ENCODE measurements around the gene ITPR1.

The ITPR1 gene

DNA sequence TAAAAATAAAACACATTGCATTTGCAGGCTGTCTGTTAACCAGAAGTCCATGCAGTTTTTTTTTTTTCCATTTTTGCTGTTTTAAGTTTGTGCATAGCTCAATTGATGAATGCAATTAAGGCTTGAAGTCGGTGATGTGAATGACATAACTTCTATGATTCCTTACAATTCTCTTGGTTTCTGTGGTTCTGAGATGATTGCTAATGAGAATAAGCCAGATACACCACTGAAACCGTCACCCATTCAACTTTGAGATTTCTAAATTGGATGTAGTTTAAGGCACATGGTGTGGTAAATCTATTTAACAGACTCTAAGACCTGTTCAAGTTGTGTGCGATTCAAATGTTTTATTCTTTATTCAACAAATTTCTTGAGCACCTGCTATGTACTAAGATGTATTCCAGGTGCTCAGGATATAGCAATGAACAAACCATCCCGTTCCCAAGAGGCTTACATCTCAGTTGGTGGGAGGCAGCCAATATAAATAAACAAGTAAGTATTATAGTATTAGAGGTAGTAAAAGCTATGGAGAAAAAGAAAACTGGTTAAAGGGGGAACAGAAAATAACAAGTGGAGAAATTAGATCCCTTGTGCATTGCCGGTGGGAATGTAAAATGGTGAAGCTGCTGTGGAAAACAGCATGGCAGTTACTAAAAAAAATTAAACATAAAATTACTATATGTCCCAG is 4.0 kb downstream of the ITPR1 start:
- ChIA-PET CTCF (no interaction called here), POLR2A (interaction anchor here (1.0 kb wide), 1 partner anchor 24 kb away, joined by 3 read pairs; no protein-coding TSS in a partner anchor)

DNA sequence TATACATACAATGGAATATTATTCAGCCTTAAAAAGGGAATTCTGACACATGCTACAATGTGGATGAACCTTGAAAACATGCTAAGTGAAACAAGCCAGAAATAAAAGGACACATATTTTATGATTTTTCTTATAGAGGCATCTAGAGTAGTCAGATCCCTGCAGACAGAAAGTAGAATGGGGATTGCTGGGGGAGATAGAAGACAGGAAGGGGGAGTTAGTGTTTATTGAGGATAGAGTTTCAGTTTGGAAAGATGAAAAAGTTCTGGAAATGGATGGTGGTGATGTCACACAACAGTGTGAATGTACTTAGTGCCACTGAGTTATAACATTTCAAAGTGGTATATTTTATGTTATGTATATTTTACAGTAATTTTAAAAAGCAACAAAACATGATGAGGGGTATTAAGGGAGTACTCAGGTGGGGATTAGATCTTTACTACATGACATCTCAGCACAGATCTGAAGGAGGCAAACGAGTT is 4.7 kb downstream of the ITPR1 start:
- no peak overlapping the region for H3K4me3 ChIP-seq (ENCODE audit: low read depth, low read length)
- TF ChIP-seq WT1 (tag by site-specific recombination; IDR thresholded peaks at IDR 0.05): peak; percentile 98
- TF ChIP-seq, protein P1, sequence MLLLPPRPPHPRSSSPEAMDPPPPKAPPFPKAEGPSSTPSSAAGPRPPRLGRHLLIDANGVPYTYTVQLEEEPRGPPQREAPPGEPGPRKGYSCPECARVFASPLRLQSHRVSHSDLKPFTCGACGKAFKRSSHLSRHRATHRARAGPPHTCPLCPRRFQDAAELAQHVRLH (tag by site-specific recombination; IDR thresholded peaks at IDR 0.05): peak; percentile 41; the same call in 1 of the 2 replicates
- peak; percentile 97 for TF ChIP-seq MZF1 (tag by site-specific recombination; IDR thresholded peaks at IDR 0.05; ENCODE audit: borderline replicate concordance)
- no peak for TF ChIP-seq ZNF335 (tag by site-specific recombination; conservative IDR thresholded peaks at IDR 0.05)
- TF ChIP-seq, protein P2, sequence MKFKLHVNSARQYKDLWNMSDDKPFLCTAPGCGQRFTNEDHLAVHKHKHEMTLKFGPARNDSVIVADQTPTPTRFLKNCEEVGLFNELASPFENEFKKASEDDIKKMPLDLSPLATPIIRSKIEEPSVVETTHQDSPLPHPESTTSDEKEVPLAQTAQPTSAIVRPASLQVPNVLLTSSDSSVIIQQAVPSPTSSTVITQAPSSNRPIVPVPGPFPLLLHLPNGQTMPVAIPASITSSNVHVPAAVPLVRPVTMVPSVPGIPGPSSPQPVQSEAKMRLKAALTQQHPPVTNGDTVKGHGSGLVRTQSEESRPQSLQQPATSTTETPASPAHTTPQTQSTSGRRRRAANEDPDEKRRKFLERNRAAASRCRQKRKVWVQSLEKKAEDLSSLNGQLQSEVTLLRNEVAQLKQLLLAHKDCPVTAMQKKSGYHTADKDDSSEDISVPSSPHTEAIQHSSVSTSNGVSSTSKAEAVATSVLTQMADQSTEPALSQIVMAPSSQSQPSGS (tag by site-specific recombination; IDR thresholded peaks at IDR 0.05; ENCODE audit: low read depth): 0 out of 2 replicates have a peak, but pooled peaks have one; percentile 11
- TF ChIP-seq, protein P3, sequence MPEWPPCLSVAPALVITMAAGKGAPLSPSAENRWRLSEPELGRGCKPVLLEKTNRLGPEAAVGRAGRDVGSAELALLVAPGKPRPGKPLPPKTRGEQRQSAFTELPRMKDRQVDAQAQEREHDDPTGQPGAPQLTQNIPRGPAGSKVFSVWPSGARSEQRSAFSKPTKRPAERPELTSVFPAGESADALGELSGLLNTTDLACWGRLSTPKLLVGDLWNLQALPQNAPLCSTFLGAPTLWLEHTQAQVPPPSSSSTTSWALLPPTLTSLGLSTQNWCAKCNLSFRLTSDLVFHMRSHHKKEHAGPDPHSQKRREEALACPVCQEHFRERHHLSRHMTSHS (tag by site-specific recombination; IDR thresholded peaks at IDR 0.05): no peak
- peak; percentile 89 for TF ChIP-seq ZNF146 (tag by site-specific recombination; IDR thresholded peaks at IDR 0.05)
- peaks cover 13% of the 10 kb centered on the region for H3K4me1 ChIP-seq (ENCODE audit: control insufficient read depth, insufficient read depth, low read length)
- POLR2A ChIA-PET: no interaction called here
- H3K36me3 ChIP-seq (ENCODE audit: control insufficient read depth in 2 of 2, insufficient read depth in 1 of 2, low read length in 2 of 2): peaks cover 0 to 3% of the 10 kb centered on the region in 2 experiments; a peak in 2 of 3 replicates
- H3K27ac ChIP-seq (ENCODE audit: extremely low read depth, low read depth, low read length): no peak overlapping the region
- H3K9me3 ChIP-seq (ENCODE audit: control insufficient read depth, insufficient read depth, low read depth, low read length): no peaks in the 10 kb centered on the region
- CTCF ChIA-PET: no interaction called here

More for the DNA sequence above, 4.0 kb downstream of the ITPR1 start:
- Histone ChIP-seq H3K4me3 (ENCODE audit: low read depth, low read length) (no peak overlapping the region), H3K36me3 (ENCODE audit: control insufficient read depth in 2 of 2, insufficient read depth in 1 of 2, low read length in 2 of 2) (peaks cover 0 to 3% of the 10 kb centered on the region in 2 experiments; a peak in 2 of 3 replicates), H3K9me3 (ENCODE audit: control insufficient read depth, insufficient read depth, low read depth, low read length) (no peaks in the 10 kb centered on the region), H3K4me1 (ENCODE audit: control insufficient read depth, insufficient read depth, low read length) (peaks cover 13% of the 10 kb centered on the region), H3K27ac (ENCODE audit: extremely low read depth, low read depth, low read length) (no peak overlapping the region)
- no peak for TF ChIP-seq ZNF19 (tag by site-specific recombination; IDR thresholded peaks at IDR 0.05; ENCODE audit: low read depth)
- TF ChIP-seq ZNF426 (tag by site-specific recombination; IDR thresholded peaks at IDR 0.05): no peak
- TF ChIP-seq ZNF664 (tag by site-specific recombination; IDR thresholded peaks at IDR 0.05): peak; percentile 42; the same call in 1 of the 2 replicates
- TF ChIP-seq, protein P4, sequence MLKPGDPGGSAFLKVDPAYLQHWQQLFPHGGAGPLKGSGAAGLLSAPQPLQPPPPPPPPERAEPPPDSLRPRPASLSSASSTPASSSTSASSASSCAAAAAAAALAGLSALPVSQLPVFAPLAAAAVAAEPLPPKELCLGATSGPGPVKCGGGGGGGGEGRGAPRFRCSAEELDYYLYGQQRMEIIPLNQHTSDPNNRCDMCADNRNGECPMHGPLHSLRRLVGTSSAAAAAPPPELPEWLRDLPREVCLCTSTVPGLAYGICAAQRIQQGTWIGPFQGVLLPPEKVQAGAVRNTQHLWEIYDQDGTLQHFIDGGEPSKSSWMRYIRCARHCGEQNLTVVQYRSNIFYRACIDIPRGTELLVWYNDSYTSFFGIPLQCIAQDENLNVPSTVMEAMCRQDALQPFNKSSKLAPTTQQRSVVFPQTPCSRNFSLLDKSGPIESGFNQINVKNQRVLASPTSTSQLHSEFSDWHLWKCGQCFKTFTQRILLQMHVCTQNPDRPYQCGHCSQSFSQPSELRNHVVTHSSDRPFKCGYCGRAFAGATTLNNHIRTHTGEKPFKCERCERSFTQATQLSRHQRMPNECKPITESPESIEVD (tag by site-specific recombination; IDR thresholded peaks at IDR 0.05): peak; percentile 60
- TF ChIP-seq WT1 (tag by site-specific recombination; IDR thresholded peaks at IDR 0.05): peak; percentile 84
- TF ChIP-seq ZFP41 (tag by site-specific recombination; IDR thresholded peaks at IDR 0.05; ENCODE audit: borderline replicate concordance): no peak

DNA sequence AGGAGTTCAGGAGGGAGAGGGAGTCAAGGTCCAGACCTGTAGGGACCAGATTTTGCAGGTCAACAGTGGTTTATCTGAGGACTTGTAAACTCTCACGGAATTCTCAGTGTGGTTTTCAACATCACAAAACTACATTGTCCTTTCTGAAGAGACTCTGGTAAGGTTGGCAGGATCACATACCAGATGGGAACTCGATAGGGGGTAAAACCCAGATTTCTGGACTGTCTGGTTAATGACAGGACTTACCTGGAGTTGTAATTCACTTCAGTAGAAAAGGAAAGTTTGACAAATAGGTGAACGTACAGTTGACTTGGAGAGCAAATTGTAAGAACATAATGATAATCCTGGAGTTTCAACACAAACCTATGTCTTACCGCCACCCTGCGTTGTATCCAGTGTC is 5.3 kb downstream of the ITPR1 start:
- no peak overlapping the region for H3K27ac ChIP-seq (ENCODE audit: extremely low read depth, low read depth, low read length)
- CTCF ChIA-PET: no interaction called here
- H3K4me3 ChIP-seq (ENCODE audit: low read depth, low read length): no peak overlapping the region
- peaks cover 0 to 3% of the 10 kb centered on the region in 2 experiments; a peak in 2 of 3 replicates for H3K36me3 ChIP-seq (ENCODE audit: control insufficient read depth in 2 of 2, insufficient read depth in 1 of 2, low read length in 2 of 2)
- H3K9me3 ChIP-seq (ENCODE audit: control insufficient read depth, insufficient read depth, low read depth, low read length): no peaks in the 10 kb centered on the region
- POLR2A ChIA-PET: no interaction called here
- H3K4me1 ChIP-seq (ENCODE audit: control insufficient read depth, insufficient read depth, low read length): peaks cover 13% of the 10 kb centered on the region
- TF ChIP-seq, protein P5, sequence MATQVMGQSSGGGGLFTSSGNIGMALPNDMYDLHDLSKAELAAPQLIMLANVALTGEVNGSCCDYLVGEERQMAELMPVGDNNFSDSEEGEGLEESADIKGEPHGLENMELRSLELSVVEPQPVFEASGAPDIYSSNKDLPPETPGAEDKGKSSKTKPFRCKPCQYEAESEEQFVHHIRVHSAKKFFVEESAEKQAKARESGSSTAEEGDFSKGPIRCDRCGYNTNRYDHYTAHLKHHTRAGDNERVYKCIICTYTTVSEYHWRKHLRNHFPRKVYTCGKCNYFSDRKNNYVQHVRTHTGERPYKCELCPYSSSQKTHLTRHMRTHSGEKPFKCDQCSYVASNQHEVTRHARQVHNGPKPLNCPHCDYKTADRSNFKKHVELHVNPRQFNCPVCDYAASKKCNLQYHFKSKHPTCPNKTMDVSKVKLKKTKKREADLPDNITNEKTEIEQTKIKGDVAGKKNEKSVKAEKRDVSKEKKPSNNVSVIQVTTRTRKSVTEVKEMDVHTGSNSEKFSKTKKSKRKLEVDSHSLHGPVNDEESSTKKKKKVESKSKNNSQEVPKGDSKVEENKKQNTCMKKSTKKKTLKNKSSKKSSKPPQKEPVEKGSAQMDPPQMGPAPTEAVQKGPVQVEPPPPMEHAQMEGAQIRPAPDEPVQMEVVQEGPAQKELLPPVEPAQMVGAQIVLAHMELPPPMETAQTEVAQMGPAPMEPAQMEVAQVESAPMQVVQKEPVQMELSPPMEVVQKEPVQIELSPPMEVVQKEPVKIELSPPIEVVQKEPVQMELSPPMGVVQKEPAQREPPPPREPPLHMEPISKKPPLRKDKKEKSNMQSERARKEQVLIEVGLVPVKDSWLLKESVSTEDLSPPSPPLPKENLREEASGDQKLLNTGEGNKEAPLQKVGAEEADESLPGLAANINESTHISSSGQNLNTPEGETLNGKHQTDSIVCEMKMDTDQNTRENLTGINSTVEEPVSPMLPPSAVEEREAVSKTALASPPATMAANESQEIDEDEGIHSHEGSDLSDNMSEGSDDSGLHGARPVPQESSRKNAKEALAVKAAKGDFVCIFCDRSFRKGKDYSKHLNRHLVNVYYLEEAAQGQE (tag by site-specific recombination; IDR thresholded peaks at IDR 0.05): no peak
- TF ChIP-seq PRDM1 (tag by site-specific recombination; IDR thresholded peaks at IDR 0.05): no peak
- no peak for TF ChIP-seq ZNF140 (tag by site-specific recombination; IDR thresholded peaks at IDR 0.05)
- no peak for TF ChIP-seq GLI4 (tag by site-specific recombination; IDR thresholded peaks at IDR 0.05)
- no peak for TF ChIP-seq SP2 (tag by site-specific recombination; IDR thresholded peaks at IDR 0.05)
- no peak for TF ChIP-seq TCF7L2 (IDR thresholded peaks at IDR 0.05; ENCODE audit: borderline replicate concordance, low read depth, low read length)
- no peak for TF ChIP-seq ZNF138 (tag by site-specific recombination; IDR thresholded peaks at IDR 0.05; ENCODE audit: borderline replicate concordance)
- TF ChIP-seq ZNF324 (tag by site-specific recombination; IDR thresholded peaks at IDR 0.05): no peak
- no peak for TF ChIP-seq ZBTB17 (tag by site-specific recombination; IDR thresholded peaks at IDR 0.05)
- TF ChIP-seq ZNF391 (tag by site-specific recombination; IDR thresholded peaks at IDR 0.05; ENCODE audit: borderline replicate concordance, low read depth): no peak
- no peak for TF ChIP-seq GFI1B (tag by site-specific recombination; IDR thresholded peaks at IDR 0.05)

Measured in HEK293 (cell line).